ENCODE measurements around the gene DHRSX. TPM values are rescaled to one million over a fixed set of nuclear protein-coding genes. Genes with fewer than 3 reads are reported as not detected.
"Not testable (repeated sequence)": the region's sequence is repeated elsewhere in the genome, so short reads cannot be mapped to it uniquely, and the experiment has no call there.

Gene DHRSX
- polyA plus RNA-seq, 10 donors, result 10.2 to 14.4 (median 12.9) TPM

DNA sequence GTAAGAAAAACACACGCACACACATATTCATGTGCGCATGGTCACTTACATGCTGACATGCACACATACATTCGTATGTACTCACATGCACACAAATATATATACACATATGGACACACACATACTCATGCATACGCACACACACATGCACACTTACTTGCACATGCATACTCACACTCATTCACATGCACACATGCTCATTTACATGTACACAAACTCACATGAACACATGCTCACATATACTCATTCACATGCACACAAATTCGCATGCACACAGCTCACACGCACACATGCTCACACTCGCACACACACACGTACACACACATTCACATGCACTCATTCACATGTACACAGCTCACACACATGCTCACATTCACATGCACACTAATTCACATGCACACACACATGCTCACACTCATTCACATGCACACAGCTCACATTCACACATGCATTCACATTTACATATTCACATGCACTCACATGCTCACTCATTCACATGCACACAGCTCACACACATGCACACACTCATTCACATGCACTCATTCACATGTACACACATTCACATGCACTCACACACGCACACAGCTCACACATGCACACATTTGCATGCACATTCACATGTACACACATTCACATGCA, 276.1 kb downstream of the DHRSX start:
- DNase-seq, result no peak

- DNase-seq, result no peak
Observed at GRCh38 chrX:2224161-2224560, 276.6 kb downstream of the DHRSX start.

- no peak for DNase-seq
Observed at GRCh38 chrX:2220829-2221567, 279.8 kb downstream of the DHRSX start.

DNA sequence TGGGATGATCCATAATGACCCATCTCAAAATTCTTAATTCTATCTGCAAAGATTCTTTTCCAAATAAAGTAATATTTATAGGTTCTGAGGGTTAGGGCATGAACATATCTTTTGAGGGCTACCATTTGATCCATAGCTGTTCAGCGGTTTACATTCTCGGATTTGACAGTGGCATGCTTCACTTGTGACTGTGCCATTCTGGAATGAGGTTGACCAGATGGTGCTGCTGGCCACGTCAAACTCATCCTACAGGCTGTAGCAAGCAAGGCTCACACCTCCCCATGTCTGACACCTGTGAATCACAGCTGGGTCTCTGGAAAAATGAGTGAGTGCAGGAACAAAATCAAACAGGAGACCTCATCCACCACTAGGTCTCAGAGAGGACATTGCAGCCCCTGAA, 280.5 kb downstream of the DHRSX start:
- DNase-seq, result no peak

- DNase-seq, result not testable (repeated sequence)
Observed at GRCh38 chrX:2214138-2214823, 286.5 kb downstream of the DHRSX start.

GRCh38 chrX:2211667-2212066, 289.1 kb downstream of the DHRSX start:
- DNase-seq, result not testable (repeated sequence)

GRCh38 chrX:2193273-2193592, 307.5 kb downstream of the DHRSX start:
- DNase-seq, result no peak

DNA sequence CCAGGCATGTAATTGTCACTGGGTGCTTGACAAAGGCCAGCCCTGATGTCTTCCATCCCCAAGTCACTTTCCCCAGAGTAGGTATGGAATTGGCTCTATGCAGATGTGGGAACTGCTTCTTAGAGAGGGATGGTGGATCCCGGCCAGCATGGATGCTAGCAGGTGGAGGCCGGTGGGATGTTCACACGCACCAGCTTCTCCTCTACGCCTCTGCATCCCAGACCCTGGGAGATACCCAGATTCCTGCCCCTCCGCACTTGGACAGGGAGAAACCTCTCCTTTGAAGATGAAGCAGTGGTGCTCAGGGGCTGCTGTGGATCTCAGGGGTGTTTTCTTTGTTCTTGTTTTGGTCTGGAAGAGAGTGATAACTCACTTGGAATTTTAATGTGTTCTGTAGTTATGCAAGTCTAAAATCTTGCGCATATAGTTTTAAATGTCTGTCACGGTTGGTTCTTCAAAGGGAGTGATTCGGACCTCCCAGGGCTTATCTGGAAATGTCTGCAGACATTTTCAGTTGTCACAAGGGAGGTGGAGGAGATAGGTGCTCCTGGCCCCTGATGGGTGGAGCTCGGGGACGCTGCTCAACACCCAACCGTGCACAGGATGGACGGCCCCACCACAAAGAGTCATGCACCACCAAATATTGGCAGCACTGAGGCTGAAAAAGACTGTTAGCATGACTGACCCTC, 308.0 kb downstream of the DHRSX start:
- no peak for DNase-seq

- no peak for DNase-seq
Observed at GRCh38 chrX:2188840-2189239, 311.9 kb downstream of the DHRSX start.

- no peak for DNase-seq
Observed at GRCh38 chrX:2188330-2188792, 312.4 kb downstream of the DHRSX start.

DNA sequence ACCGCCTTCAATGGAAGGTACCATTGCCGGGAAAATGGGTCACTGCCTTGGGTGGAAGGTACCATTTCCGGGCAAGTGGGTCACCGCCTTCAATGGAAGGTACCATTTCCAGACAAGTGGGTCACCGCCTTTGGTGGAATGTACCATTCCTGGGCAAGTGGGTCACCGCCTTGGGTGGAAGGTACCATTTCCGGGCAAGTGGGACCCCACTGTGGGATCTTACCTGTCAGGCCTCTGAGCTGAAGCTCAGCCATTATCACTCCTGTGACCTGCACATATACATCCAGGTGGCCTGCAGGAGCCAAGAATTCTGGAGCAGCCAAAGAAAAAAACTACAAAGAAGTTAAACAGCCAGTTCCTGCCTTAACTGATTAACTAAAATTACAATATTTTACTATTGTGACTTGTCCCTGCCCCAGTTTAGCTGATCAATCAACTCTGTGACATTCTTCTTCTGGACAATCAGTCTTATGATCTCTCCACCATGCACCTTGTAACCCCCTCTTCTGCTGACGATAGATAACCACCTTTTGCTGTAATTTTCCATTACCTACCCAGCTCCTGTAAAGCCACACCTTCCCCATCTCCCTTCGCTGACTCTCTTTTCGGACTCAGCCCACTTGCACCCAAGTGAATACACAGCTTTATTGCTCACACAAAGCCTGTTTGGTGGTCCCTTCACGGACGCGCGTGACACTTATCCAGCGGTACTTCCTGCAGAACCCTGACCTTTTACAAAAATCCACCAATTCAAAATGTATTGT, 313.2 kb downstream of the DHRSX start:
- DNase-seq, result no peak

- no peak for DNase-seq
Observed at GRCh38 chrX:2185341-2186082, 315.3 kb downstream of the DHRSX start.

DNA sequence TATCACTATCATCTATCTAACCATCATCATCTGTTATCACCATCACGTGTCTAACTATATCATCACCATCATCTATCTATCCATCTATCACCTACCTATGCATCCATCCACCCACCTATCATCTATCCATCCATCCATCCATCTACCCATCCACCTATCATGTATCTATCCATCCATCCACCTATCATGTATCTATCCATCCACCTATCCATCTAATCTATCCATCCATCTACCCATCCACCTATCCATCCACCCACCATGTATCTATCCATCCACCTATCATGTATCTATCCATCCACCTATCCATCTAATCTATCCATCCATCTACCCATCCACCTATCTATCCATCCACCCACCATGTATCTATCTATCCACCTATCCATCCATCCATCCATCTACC, 316.7 kb downstream of the DHRSX start:
- no peak for DNase-seq

- no peak for DNase-seq
Observed at GRCh38 chrX:2183193-2183725, 317.5 kb downstream of the DHRSX start.

DNA sequence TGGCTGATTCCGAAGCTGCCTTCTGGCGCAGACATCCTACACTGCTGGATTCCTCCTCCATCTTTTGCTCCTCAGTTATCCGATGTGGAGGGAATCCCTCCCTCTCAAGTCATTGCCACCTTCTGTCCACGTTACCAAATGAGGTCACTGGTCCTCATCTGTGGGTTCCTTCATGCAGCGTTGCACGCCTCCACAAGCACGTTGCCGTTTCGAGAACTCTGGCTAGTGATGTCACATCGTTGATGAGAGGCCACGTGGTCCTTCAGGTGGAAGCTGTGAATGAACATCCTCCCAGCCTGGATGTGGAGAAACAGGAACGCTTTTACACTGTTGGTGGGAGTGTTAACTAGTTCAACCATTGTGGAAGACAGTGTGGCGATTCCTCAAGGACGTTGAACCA, 323.2 kb downstream of the DHRSX start:
- no peak for DNase-seq

DNA sequence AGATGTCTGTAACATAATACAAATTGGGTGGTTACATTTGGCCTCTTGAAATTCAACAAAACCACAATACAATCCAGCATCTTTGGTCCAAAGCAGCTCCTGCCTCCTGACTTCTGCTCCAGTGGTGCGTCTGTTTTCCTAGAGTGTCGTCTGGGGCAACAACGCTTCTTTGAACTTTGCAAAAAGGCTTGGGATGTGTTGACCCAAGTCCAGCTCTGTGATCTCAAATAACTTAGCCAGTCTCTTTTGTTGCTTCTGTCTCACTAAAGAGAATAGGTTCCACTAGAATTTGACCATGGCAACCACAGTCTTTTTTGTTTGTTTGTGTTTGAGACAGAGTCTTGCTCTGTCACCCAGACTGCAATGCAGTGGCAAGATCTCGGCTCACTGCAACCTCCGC, 324.0 kb downstream of the DHRSX start:
- DNase-seq, result no peak

DNA sequence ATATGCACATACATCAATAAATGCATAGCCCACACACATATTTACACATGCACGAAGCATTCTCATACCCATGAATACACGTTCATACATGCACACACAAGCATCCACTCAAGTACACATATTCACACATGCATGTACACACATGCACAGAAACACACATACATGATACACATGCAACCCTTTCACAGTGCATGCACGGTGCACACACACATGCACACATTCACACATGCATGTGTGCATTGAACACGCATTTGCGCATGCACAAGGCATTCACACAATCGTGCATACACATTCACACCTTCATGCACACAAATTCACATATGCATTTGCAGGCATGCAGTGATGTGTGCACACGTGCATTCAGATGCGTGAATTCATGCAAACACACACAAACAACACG, 324.5 kb downstream of the DHRSX start:
- DNase-seq, result no peak

GRCh38 chrX:2172359-2172758, 328.4 kb downstream of the DHRSX start:
- no peak for DNase-seq

All from muscle of back (tissue), 11 donors.